GM19452 (cell line): ENCODE measurements around the gene AIFM1.

ENCODE experiments used
- ATAC-seq: cut with Tn5 transposase; IDR thresholded peaks from one replicate; pipeline ENCODE4 v1.9.1; 2021; ENCODE audit not compliant: unreplicated experiment

AIFM1 gene

DNA sequence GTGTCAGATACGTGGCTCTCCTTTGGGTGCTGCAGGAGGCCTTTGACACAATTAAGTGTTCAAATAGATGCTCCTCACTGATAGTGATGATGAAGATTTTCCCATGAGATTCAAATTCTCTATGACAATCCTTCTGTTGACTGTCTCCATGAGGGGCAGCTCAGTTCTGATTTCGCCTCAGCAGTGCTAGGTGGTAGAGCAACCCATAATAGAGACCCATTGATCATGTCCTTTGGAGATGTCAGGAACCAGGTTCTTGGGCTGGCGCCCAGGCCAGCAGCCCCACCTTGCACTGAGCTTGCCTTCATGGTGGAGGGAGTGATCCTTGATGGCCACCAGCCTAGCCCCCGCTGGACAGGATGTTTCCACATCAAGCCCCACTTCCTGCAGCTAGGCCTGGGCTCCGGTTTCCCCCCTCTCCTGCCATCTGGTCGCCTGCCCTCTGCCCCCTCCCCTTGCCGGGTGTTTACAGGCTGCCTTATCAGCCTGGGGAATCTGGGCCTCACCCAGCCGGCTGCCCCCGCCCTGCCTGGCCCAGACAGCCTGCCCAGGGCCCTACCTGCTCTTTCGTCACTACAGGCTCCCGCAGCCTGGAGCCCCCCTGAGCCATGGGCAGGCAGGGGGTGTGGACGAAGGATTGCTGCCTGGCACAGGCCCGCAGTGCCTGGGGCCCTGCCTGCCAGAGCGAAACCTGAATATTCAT, 68.0 kb downstream of the AIFM1 start:
- no peak for ATAC-seq

DNA sequence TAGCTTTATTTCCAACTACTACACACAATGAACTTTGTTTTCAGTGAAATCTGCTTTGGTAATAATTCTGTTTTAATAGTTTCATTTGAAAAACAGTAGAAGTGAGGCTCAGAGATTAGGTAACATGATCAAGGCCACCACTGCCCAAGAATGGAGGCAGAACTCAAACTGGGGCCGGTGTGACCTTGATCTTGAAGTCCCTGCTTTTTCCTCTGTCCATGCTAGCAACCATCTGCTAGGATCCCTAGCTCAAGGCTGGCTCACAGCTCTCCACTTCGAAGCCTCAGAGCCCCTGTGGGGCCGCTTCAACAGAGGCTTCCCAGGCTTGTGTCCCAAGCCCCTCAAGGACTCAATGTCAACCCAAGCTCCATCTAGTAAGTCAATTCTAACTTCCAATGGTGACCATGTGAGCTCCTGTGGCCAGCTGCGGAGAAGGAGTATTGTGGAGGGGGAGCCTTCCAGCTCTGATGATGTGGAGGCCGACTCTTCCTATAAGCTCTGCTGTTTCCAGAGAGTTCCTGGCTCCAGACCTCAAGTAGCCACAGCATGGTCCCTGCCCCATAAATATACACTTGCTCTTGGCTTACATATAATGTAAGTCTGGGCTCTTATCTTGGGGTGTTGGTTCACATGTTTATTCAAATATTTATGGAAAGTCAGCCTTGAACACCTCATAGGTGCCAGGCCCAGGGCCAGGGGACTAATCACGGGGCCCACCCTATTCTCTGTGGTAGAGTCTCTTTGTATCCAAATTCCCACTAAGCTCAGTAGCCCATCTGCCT, 70.2 kb downstream of the AIFM1 start:
- no peak for ATAC-seq

DNA sequence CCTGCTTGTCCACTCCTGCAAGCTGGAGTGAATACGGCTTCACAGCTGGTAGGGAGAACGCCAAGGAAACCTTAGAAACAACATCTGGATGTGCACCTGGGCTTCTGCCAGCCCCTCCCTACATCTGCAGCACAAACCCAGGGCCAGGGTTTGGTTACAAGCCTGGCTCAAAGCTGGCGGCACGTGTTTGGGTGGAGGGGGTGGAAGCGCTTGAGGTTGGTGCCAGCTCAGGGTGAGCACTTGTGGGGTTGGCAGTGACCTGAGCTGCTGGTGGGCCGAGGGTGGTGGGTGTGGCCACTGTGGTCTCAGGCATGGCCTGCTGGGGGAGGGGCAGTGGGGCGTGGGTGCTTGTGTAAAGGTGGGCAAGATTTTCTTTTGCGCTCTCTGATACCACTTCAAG, 70.9 kb downstream of the AIFM1 start:
- no peak for ATAC-seq

DNA sequence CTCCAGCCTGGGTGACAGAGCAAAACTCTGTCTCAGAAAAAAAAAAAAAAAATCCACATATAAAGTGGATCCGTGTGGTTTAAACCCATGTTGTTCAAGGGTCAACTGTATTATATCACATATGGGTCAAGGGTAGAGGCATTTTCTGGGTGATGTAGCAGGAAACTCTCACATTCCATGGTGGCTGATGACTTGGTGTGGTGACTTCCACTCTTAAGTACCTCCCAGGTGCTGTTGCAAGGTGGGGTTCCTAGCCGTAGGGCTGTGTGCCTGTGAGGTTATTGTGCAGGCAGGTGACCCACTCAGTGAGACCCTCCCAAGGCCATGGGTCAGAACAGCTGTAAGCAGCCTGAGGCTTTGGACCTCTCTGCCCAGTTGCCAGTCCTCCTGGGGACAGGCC, 72.4 kb downstream of the AIFM1 start:
- no peak for ATAC-seq

DNA sequence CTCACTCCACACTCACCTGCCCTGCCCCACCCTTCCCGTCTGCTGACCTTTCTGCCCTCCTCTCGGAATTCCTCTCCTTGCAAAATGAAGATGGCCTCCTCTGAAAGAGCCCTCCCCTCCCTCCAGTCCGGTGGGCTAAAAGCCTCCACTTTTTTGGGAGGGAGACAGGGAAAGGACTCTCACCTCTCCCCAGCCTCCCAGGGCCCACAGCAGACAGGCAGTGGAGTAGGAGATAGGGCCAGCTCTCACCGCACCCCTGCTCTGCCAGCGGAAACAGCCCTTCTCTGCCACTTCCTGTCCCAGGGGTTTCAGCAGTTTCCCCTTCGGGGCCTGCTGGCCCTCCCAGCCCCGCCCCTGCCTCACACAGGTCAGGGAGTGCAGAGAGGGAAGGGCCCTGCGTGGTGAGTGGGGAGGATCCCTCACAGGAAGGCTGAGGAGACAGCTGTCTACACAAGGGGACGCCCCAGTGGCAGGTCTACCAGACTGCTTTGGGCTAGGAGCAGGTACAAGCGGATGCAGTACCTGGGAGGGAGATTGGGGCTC, 73.6 kb downstream of the AIFM1 start:
- peak; percentile 99 for ATAC-seq

DNA sequence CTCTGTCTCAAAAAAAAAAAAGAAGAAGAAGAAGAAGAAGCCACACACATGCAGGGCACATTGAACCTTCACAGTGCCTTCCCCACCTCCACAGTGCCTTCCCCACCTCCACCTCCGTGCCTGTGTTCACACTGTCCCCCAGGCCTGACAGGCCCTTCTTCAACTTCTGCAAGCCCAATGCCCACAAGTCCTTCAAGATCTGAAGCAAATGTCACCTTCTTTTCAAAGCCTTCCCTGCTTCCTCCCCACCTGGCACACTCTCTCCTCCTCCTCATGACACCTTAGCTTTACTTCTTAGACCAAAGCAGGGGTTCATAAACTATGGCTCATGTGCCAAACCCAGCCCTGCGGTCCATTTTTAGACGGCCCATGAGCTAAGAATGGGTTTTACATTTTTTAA, 75.3 kb downstream of the AIFM1 start:
- ATAC-seq: no peak

DNA sequence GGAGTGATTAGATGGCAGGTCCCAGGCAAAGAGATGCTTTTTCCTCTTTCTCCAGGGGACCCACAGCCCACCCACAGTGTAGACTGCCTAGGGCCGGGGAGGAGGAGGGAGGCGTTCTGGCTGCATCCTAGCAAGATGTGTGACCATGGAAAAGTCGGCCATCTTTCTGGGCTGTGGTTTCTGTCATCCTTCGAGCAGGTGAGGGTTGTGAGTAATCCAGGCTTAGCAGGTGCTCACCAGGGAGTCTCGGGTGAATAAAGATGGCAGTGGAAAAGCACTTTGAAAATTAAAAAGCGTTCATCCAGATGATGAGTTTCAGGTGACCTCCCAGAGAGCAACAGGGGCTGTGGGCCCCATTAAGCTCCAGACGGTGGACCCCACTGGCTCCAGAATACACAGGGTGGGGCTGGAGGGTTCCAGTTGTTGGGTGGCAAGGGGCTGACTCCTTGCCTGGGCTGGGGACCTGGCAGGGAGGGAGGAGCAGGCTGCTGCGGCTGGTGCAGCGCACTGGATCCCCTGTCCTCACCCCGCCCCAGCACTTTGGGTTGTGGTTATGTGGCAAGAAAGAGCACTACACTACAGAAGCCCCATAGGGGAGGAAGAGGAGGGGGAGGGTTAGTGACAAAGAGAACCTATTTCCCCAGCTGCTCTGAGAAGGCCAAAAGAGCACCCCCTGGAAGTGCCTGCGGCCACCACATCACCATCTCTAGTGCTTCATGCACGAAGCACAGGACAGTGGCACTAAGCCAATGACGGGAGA, 79.0 kb downstream of the AIFM1 start:
- ATAC-seq: peak; percentile 36

DNA sequence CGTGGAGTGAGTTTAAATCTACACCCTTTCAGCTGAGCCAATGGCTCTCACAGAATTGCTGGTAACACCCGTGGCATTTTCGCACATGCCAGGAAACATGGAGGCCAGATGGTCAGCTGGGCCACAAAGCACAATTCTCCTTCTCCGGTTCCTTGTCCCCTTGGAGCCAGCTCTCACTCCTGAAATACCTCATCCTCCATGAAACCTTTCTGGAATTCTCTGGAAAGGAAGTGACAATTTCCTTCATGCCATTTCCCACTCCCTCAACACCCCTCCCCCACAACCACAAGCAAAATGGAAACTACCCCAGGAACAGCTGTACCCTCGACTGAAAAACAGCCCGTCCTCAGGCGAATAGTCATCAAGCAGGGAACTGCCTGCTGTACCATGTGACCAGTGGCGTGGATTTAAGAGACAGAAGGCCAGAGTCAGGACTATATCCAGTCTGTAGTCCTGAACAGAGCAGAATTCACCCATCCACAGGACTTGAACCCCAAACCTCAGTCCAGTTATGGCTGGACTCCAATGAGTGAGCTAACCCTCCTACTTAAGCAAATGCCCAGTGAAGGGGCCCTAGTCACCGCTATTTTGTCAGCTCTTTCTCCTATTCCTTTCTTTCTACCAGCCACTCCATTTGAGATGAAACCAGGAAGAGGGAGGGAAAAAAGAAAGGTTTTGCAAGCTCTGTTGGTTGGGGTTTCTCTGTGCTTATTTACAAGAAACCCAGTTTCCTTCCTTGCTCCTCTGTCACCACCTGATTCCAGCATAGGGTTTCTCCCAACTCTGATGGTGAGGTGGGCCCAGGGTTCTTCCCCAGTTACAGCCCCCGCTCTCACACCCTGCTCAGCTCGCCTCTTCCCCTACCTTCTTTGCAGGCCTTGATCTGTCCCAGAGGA, 79.8 kb downstream of the AIFM1 start:
- no peak for ATAC-seq

DNA sequence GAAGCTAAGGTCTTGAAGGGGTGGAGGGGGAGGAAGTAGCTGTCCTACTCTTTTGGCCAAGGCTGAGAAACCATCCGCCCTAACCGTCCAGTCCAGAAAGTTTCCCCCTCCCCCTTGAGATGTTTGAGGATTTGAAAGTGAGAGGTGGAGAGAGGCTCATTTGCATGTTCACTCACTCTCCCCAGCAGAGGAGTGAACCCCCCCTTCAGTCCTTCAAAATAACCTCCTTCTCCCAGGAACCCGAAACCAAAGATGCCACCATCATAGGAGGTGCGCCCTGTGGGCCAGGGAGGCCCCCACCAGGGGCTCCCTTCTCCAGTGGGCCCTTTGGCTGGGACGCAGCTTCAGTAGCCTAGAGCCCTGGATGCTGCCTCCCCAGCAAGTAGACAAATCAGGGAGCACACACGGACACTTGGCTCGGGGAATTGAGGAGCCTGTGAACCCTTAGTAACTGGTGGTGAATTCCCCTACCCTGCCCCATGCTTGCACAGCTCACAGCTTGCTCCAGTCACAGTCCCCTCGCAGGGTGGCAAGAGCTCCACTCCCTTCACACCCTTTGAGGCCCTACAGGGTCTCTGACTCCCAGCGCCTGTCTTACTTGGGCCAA, 80.9 kb downstream of the AIFM1 start:
- ATAC-seq: peak; percentile 33

DNA sequence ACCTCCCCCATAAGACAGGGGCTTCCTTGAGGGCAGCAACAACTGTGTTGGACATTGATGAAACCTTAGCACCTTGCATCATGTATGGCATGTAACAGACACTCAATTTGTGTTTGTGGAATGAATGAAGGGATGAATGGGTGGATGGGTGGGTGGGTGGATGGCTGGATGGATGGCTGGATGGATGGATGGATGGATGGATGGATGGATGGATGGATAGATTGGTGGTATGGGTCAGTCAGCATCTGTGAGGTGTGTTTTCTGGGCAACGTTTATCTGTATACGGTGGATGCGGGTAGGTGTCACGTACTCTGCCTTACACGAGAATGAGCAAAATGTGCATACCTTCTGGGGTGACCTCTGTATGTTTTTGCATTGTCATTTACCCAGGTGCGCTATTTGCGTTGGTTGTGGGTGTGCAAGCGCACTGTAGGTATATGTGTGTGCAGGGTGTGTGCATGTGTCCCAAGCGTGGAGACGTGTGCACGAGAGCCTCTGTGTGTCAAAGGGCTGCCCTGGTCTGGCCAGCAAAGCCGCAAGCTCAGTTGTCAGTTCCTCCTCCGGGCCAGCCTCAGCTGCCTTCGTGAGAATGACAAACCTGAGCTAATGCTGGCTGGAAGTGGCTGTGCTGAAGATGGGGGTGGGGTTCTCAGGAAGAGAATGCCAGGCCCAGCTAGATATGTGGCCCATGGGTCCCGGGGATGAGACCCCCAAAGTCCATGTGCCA, 81.8 kb downstream of the AIFM1 start:
- ATAC-seq: peak; percentile 29

DNA sequence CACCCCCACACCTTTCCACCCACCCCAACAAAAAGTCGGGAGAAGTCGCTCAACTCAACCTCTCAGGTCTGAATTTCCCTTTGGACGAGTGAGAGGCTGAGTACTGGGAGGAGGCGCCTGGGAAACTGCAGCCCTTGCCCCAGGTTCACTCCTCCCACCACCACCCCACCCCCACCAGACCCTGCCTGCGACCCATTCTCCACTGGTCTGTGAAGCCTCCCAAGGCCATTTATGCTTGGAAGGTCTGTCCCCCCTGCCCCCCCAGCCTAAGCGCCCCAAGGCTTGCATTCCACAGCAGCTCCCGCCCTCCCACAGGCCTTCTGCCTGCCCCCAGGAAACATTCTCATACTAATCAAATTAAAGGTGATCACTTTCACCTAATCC, 82.5 kb downstream of the AIFM1 start:
- ATAC-seq: no peak

DNA sequence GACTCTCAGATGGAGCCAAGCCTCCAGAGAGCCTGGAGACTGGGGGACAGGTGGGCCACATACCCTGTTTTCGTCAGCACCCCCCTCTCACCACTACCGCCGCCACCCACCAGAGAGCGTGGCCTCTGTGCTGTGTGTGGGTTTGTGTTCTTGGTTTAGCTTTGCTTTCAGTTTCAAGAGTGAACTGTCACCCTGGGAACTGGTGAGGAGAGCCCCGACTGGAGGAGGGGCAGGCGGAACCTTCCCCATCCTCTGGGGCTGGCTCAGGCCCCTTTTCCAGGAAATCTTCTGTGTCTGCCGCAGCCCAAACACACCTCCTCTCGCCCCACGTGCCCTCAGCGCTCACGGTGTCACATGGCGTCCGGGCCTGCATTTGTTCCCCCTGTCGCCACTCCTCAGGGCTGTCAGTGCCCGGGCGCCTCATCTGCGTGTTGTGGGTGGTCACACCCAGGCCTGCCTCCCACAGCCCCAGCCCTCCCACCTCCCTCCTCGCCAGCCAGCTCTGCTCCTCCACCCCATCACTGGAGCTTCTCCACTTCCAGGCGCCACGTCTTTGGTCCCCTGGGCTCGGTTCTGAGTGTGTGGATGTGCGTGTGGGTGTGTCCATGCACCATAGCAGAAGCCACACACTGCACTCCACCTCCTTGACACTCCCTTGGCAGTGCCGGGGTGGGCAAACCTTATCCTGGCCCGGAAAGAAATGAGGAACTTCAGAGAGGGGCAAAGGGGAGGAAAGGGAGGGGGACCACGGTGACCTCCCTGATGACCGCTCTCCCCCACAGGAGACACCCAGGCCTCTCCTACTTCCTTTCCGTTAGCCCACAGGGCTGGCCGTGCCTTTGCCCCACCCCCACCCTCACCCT, 83.2 kb downstream of the AIFM1 start:
- peak; percentile 51 for ATAC-seq

DNA sequence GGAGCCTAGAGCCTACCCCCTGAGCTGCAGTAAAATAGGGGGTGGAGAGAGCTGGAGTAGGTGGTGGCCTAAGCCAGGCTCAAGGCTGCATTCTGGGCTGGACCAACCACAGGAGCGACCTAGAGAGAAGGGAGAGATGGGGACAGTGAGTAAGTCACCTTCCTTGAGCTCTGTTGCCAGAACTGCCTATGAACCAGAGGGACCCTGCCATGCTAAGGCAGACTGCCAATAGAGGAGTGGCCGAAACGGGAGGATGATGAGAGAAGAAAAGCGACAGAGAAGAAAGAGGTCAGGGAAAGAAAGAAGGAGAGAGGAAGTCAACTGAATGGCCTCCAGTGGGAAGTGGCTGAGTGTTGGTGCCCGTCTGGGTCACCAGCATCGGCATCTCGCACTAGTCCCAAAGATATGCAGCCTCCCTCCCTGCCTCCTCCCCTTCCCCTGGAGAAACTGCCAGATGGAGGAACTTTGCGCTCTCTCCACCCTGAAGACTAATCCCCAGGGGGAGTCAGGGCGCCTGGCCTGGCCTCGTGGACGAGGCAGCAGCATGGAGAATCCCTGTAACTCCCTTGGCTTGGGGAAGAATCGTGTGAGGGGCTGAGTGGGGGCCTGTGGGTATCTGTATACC, 84.1 kb downstream of the AIFM1 start:
- no peak for ATAC-seq

DNA sequence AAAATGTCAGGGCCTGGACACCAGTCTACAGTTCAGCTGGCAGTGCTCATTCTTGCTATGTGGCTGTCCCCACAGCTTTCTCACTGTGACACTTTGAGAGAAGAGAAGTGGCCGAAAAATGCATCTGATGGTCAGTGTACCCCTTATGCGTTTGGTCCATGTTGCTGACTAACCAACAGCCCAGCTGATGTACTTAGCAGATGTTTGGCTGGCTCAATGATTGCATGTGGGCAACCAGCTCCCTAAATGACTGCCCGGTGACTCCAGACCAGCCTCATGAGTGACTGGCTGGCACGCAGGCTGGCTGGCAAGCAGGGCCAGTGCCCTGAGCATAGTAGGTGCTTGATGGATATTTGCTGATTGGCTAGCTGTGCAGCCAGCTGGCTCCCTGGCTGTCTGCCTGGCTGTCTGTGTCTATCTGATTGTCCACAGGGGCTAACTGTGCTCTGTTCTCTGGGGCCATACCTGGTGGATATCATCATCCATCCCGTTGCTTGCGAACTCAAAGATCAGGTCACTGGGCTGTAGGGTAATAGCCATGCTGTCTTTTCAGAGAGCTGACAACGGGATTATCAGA, 84.8 kb downstream of the AIFM1 start:
- no peak for ATAC-seq

DNA sequence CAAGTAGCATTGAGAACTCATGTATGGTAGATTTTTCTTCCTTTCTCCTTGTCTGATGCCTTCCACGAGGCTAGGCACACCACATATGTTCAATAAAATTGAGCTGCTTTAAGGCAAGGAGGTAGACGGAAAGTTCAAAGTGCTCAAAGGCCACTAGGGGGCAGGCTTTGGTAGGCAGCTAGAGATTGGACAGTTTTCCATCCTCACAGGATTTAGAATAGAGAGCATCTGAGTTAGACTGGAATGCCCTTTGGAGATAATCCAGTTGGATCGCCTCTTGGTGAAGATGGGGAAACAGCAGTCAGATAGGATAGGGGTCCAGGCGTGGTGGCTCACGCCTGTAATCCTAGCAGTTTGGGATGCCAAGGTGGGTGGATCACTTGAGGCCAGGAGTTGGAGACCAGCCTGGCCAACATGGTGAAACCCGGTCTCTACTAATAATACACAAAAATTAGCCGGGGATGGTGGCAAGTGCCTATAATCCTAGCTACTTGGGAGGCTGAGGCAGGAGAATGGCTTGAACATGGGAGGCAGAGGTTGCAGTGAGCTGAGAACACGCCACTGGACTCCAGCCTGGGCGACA, 85.7 kb downstream of the AIFM1 start:
- no peak for ATAC-seq
